ENCODE measurements around the gene SAXO1.
"Not testable (repeated sequence)": the region's sequence is repeated elsewhere in the genome, so short reads cannot be mapped to it uniquely, and the experiment has no call there.

The SAXO1 gene

DNA sequence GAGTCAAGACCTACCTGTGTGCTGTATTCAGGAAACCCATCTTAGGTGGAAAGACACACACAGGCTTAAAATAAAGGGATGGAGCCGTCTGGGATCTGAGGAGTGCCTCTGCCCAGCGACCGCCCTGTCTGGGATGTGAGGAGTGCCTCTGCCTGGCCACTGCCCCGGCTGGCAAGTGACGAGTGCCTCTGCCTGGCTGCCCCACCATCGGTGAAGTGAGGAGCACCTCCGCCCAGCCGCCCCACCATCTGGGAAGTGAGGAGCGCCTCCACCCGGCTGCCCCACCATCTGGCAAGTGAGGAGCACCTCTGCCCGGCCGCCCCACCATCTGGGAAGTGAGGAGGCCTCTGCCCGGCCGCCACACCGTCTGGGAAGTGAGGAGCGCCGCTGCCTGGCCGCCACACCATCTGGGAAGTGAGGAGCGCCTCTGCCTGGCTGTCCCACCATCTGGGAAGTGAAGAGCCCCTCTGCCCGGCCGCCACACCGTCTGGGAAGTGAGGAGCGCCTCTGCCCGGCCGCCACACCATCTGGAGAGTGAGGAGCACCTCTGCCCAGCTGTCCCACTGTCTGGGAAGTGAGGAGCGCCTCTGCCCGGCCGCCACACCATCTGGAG lies 33.7 kb downstream of the SAXO1 start:
- no peak for DNase-seq (ENCODE audit: low read depth)

- no peak for DNase-seq (ENCODE audit: low read depth)
Measured at GRCh38 chr9:18997151-18997550, 35.9 kb downstream of the SAXO1 start.

DNA sequence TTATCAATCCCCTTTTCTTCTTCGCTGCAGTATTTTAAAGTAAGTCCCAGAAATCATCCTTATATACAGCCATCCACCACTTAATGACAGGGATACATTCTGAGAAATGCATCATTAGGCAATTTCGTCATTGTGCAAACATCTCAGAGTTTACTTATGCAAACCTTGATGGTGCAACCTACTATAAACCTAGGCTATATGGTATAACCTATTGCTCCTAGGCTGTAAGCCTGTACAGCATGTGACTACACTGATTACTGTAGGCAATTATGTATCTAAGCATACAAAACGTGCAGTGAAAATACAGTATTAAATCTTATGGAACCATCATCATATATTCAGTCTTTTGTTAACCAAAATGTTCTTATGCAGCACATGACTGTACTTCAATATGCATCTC lies 36.8 kb downstream of the SAXO1 start:
- no peak for DNase-seq (ENCODE audit: low read depth)

- DNase-seq (ENCODE audit: low read depth), result no peak
Measured at GRCh38 chr9:18994263-18994916, 38.6 kb downstream of the SAXO1 start.

GRCh38 chr9:18991197-18991596 lies 41.8 kb downstream of the SAXO1 start:
- not testable (repeated sequence) for DNase-seq (ENCODE audit: low read depth)

- no peak for DNase-seq (ENCODE audit: low read depth)
Measured at GRCh38 chr9:18990494-18990893, 42.5 kb downstream of the SAXO1 start.

DNA sequence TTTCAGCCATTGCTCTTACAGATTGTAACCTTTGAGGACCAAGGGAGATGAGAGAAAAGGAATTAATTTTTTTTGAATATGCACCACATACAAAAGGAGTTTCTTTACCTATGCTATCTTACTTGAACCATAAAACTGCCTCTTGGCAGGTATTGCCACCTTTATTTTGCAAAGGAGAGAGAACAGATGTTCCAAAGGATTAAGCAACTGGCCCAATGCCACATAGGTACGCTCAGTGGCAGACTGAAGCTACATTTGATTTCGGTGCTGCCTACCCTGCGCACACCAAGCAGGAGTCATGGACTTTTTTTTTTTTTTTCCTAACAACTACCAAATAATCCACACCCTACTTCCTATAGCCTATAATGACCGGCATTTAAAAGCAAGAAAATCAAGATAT lies 43.1 kb downstream of the SAXO1 start:
- DNase-seq (ENCODE audit: low read depth), result no peak

DNA sequence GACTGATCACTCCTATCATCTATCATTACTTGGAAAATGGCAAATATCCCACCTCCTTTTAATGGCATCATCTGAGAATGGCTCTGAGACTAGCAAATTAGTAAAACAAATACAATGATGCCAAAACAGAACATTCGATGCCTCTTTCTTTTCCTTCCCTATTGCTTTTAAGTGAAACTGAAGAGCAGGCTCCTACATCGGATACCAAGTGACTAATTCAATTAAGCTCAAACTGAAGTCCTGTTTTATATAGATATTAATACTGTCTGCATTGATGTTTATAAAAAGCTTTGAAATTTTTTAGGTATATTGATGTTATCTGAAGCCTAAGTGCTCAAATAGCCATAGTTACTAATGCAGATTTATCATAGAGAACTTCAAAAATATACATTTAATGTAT lies 43.9 kb downstream of the SAXO1 start:
- no peak for DNase-seq (ENCODE audit: low read depth)

GRCh38 chr9:18988003-18988402 lies 45.0 kb downstream of the SAXO1 start:
- no peak for DNase-seq (ENCODE audit: low read depth)

- no peak for DNase-seq (ENCODE audit: low read depth)
Measured at GRCh38 chr9:18985996-18986395, 47.0 kb downstream of the SAXO1 start.

GRCh38 chr9:18985464-18985951 lies 47.5 kb downstream of the SAXO1 start:
- no peak for DNase-seq (ENCODE audit: low read depth)

- DNase-seq (ENCODE audit: low read depth), result no peak
Measured at GRCh38 chr9:18982262-18982620, 50.8 kb downstream of the SAXO1 start.

DNA sequence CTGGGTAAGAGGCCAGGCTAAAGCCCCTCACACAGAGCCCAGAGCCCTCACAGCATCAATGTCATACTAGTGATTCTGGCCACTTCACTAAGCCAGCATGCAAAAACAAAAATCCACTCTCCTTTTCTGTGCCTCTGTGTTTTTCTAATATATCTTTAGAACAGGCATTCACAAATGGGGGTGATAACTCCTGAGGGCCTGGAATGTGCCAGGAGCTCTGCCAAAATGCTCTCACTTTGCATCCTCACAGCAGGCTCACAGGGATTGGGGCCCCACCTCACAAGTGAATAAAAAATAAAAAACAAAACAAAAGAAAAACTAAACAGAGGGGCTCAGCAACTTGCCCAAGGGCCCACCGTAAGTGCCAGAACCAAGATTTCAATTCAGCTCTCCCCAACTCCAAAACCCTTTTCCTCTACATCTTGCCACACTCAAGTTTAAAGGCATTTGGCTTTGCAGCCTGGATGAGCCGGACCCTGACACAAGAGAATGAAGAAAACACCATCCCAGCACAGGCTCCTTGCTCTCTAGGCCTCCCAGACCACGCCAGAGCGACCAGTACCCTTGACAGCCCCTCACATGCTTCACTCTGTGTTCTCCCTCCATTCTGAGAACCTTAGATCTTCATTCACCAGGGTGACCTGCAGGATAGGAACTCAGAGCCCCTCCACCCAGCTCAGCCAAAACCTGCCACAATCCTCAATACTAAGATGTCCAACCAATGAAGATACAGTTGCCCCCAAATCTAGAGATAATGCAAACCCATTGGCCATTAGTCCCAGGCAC lies 51.3 kb downstream of the SAXO1 start:
- DNase-seq (ENCODE audit: low read depth), result no peak

DNA sequence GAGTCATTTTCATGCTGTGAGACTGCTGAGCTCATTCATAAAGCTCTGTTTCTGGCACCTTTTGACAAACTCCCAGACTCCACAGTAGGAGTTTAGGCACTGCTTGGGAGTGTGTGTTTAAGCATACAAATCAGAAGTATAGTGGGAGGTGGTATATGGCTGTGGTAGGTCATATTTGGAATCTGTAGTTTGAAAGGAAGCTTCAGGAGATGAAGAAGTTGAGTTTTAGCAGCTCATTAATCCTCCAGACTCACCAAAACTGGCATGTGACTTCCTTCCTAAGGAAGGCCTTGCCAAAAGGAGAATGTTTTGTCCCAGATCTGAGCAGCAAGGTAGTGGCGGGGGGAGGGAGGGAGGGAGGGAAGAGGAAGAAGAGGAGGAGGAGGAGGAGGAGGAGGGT lies 52.8 kb downstream of the SAXO1 start:
- DNase-seq (ENCODE audit: low read depth), result no peak

GRCh38 chr9:18979367-18979766 lies 53.6 kb downstream of the SAXO1 start:
- DNase-seq (ENCODE audit: low read depth), result no peak

- no peak for DNase-seq (ENCODE audit: low read depth)
Measured at GRCh38 chr9:18978188-18978587, 54.8 kb downstream of the SAXO1 start.

DNA sequence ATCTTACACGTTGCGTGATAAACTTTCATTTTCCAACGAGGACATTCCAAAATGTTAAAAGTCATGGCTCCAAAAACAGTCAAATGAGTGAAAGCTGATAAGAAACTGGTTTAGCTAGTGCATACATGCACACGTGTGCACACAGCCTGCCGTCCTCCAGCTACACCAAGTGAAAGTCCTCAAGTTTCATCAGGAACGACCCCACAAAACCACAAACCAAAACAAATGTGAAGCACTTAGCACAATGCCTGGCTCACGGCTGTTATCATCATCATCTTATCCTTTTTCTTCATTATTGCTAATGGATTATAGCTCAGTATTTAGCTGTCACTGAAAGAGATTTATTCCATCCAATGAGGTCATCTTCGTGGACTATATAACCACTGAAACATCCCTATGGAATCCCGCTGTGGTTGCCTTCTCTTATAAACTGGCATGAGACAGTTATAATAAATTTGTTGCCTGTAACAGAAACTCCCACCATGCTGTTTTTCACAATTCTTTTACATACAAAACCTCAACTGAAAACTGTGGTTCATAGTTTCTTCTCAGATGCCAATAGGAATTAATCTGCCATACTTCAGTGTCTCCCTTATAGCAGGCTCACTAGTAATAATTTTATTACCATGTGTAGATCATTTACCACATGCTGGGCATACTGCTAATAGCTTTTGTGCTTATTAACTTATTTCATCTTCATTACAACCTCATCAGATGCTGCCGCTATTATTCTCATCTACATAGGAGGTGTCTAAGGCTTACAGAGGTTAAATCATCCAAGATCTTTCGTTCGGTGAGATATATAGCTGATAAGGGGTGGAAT lies 56.1 kb downstream of the SAXO1 start:
- peak; percentile 37 for DNase-seq (ENCODE audit: low read depth)

DNA sequence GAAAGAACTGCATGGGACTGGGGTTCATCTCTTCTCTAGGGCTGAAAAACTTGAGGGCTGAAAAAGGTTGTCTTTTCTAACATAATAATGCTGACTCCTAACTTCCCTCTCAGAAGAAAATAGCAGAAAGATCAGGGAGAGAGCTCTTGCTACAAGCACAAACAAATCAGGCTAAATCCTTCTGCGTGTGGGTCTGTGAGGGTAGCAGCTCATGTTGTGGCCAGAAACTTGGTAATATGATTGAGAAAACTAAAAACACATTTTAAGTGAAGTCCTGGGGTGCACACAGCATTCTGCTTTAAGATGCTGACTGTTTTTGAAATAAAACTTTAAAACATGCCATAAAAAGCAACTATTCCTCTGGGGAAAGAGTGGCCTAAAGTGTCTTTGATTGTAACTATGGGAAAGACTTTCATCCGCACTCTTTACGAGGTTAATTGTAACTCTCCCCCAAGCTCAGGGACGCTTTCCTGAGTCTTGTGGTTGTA lies 56.7 kb downstream of the SAXO1 start:
- no peak for DNase-seq (ENCODE audit: low read depth)

DNA sequence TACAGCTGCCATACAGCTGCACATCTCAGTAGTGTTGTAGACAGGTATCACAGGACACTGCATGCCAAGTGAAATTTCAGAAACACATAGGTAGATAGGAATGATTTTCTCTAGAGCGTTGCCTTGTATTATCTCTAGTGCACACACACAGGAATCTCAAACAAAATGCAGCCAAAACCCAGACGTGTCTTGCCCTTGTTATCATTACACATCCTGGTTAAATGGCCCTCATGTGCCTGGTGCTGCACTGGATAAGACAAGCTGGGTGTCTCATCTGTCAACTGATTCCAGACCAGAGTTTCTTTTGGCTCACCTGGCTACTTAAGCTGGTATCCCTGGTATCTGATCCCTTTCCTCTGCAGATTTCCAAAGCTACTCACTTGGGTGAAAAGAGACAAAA lies 59.7 kb downstream of the SAXO1 start:
- no peak for DNase-seq (ENCODE audit: low read depth)

DNA sequence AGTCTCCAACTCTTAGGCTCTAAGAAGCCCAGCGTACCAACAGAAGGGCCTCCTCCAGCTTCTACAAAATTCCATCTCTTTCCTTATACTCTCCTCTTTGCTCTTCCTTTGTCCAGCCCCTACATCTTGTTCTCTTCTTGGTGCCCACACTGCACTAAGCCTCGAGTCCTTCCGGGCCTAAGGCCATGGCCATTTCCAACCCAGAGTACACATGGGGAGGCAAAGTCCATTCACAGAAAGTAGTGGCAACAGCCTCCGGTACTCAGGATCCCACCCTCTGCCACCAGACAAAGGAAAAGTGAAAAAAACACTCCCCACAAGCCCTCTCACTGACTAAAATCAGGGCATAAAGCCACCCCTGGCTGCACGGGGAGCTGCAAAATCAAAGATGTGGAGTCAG lies 60.3 kb downstream of the SAXO1 start:
- no peak for DNase-seq (ENCODE audit: low read depth)

DNA sequence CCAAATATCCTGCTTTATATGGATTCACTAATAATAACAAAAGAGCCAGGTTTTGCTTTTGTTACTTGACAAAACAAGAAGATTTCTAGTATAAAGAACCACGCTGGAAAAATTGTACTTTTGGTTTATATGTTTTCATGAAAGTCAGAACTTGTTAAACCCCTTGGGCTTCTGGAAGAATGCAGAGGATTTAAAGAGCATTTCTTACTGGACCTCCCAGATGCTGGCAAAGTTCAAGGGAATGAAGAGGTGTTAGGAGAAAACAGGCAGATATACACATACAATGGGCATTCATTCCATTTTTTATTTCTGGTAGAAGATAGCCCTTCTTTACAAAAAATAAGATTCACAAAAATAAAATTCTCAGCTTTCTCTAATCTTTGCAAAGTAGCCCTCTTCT lies 61.1 kb downstream of the SAXO1 start:
- no peak for DNase-seq (ENCODE audit: low read depth)

DNA sequence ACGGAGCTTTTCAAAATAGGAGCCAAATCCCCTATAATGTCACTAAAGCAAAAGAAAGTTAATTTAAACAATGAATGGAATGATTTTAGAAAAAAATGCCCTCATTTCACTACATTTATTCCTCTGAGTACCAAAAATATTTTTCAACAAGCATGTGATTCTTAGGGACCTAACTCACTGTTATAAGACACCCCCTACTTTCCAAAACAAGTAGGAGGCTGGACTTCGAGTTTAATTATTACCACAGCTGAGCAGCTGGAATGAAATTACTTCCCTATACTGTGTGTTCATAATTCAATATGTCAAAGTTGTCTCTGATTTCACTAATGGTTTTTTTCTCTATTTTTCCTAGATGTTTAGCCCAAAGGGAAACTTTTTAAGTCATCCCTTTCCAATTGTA lies 61.6 kb downstream of the SAXO1 start:
- DNase-seq (ENCODE audit: low read depth), result no peak

All from non-pigmented ciliary epithelial cell (primary cell).